Uterus (tissue), 4 donors: ENCODE results near the gene CCDC141. TPM values are rescaled to one million over a fixed set of nuclear protein-coding genes. Genes with fewer than 3 reads are reported as not detected.

ENCODE experiments used
- DNase-seq, 2 donors: peaks; one replicate each; pipeline ENCODE4 v3.0.0-alpha.2; 2019 to 2020
- H3K27ac ChIP-seq, 2 donors: fragments of 200-600 bp; sonication (generic); 1 replicate in 1 of 2; 2 replicates in 1 of 2; pipeline ENCODE4 v1.5.1; 2016 to 2018
- H3K27me3 ChIP-seq, 2 donors: fragments of 200-600 bp; sonication (generic); one replicate each; pipeline ENCODE4 v1.5.1; 2018 to 2019; ENCODE audit warnings: control low read depth in 1 of 2
- H3K36me3 ChIP-seq, 2 donors: fragments of 200-600 bp; sonication (generic); one replicate each; pipeline ENCODE4 v1.5.1; 2019; ENCODE audit warnings: control low read depth in 1 of 2
- H3K4me1 ChIP-seq, 2 donors: fragments of 200-600 bp; sonication (generic); one replicate each; pipeline ENCODE4 v1.5.1; 2018 to 2019; ENCODE audit warnings: control low read depth in 1 of 2
- H3K4me3 ChIP-seq, 2 donors: fragments of 200-600 bp; sonication (generic); 1 replicate in 1 of 2; 2 replicates in 1 of 2; pipeline ENCODE4 v1.5.1; 2018 to 2019; ENCODE audit warnings: mild to moderate bottlenecking in 1 of 2
- H3K9me3 ChIP-seq, 2 donors: fragments of 200-600 bp; sonication (generic); one replicate each; pipeline ENCODE4 v1.5.1; 2019; ENCODE audit warnings: control low read depth in 1 of 2
- POLR2A ChIP-seq, 2 donors: fragments of 450-650 bp; IDR thresholded peaks; one replicate each; pipeline ENCODE4 v1.6.1; 2016; ENCODE audit warnings: antibody characterized with exemption in 2 of 2, mild to moderate bottlenecking in 1 of 2, moderate library complexity in 1 of 2
- intact Hi-C: fragments of 100-400 bp; cut with DNase I; formaldehyde crosslinking; loops from one replicate; pipeline ENCODE4 v1.15.1; 2023; ENCODE audit warnings: low total_unique reads
- total RNA-seq, 4 donors: library from RNA; depleted of rRNA in 3 of 4; stranded (reverse); fragments of >200 nt in 3 of 4; gene quantifications; one replicate each; pipeline versions ENCODE4 v1.1.0 to v1.2.4, GENCODE V29; 2014 to 2023
- TF ChIP-seq, protein P1 (sequence below), 4 experiments: fragments of 200-600 bp in 2 of 4; fragments of 450-650 bp in 2 of 4; sonication (generic) in 2 of 4; IDR thresholded peaks; one replicate each; pipeline ENCODE4 v1.5.1; 2016 to 2019; ENCODE audit warnings: antibody characterized with exemption in 4 of 4, mild to moderate bottlenecking in 2 of 4, moderate library complexity in 1 of 4
- donor health status: DM: yes; HTN: yes; CAD: no.

The CCDC141 gene
- total RNA-seq, 4 donors from 2014 or later: 0.29 to 10.2 (median 3.8) TPM

DNA sequence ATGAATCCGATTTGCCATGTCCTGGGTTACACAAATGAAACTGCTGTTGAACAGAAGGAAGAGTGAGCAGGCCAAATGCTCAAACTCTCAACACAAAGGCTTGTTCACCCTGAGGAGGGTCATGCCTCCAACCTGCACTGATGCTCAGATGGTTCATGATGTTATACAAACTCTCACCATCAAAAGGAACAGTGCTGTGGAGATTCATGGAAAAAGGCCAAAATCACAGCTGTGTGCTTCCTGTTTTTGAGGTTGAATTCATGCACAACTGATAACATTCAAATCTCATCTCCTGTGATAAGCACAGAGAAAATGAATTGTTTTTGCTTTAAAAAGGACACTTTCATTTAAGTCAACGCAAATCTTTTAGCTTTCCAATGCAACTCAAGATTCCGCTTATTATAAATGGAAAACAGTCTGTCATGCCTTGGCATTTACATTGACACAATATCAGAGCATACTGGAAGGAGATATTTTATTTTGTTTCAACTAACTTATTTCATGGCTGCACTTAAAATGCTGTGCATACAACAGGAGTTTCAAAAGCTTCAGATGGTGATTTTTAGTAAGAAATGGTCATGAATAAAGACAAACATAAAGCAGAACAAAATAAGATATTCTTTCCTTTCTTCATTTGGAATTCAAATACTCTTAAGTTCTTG lies 220.5 kb downstream of the CCDC141 start:
- Histone ChIP-seq H3K27ac (no peak overlapping the region), H3K36me3 (no peaks in the 10 kb centered on the region), H3K27me3 (no peaks in the 10 kb centered on the region), H3K9me3 (no peaks in the 10 kb centered on the region), H3K4me1 (no peaks in the 10 kb centered on the region), H3K4me3 (no peak overlapping the region)
- DNase-seq: no peak
- TF ChIP-seq, protein P1, sequence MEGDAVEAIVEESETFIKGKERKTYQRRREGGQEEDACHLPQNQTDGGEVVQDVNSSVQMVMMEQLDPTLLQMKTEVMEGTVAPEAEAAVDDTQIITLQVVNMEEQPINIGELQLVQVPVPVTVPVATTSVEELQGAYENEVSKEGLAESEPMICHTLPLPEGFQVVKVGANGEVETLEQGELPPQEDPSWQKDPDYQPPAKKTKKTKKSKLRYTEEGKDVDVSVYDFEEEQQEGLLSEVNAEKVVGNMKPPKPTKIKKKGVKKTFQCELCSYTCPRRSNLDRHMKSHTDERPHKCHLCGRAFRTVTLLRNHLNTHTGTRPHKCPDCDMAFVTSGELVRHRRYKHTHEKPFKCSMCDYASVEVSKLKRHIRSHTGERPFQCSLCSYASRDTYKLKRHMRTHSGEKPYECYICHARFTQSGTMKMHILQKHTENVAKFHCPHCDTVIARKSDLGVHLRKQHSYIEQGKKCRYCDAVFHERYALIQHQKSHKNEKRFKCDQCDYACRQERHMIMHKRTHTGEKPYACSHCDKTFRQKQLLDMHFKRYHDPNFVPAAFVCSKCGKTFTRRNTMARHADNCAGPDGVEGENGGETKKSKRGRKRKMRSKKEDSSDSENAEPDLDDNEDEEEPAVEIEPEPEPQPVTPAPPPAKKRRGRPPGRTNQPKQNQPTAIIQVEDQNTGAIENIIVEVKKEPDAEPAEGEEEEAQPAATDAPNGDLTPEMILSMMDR (IDR thresholded peaks at IDR 0.05): no peak
- TF ChIP-seq POLR2A (IDR thresholded peaks at IDR 0.05): no peak
- intact Hi-C loops: no loop called here

- intact Hi-C loops: no loop called here
- no peak for TF ChIP-seq POLR2A (IDR thresholded peaks at IDR 0.05)
- TF ChIP-seq, protein P1 (IDR thresholded peaks at IDR 0.05): no peak
- Histone ChIP-seq H3K4me1 (no peaks in the 10 kb centered on the region), H3K27ac (no peak overlapping the region), H3K36me3 (no peaks in the 10 kb centered on the region), H3K27me3 (no peaks in the 10 kb centered on the region), H3K9me3 (no peaks in the 10 kb centered on the region), H3K4me3 (no peak overlapping the region)
- DNase-seq: no peak
These were observed 221.5 kb downstream of the CCDC141 start for GRCh38 chr2:178828486-178828881.

GRCh38 chr2:178827739-178828485 lies 222.0 kb downstream of the CCDC141 start:
- Histone ChIP-seq H3K36me3 (no peaks in the 10 kb centered on the region), H3K27me3 (no peaks in the 10 kb centered on the region), H3K9me3 (no peaks in the 10 kb centered on the region), H3K4me1 (no peaks in the 10 kb centered on the region), H3K4me3 (no peak overlapping the region), H3K27ac (no peak overlapping the region)
- no peak for DNase-seq
- intact Hi-C loops: no loop called here
- no peak for TF ChIP-seq POLR2A (IDR thresholded peaks at IDR 0.05)
- TF ChIP-seq, protein P1 (IDR thresholded peaks at IDR 0.05): no peak

DNA sequence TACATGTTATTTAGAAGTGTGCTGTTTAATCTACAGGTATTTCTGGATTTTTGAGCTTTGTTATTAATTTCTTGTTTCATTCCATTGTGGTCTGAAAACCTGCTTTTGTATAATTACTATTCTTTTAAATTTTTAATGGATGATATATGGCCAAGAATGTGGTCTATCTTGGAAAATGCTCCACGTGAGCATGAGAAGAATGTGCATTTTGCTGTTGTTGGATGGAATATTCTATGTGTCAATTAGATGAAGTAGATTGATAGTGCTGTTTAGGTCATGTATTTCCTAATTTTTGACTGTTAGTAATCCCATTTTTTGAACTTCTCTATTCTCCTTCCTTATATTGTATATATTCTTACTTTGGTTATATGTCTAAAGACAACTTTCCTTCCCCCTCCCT lies 222.8 kb downstream of the CCDC141 start:
- Histone ChIP-seq H3K27ac (no peak overlapping the region), H3K9me3 (no peaks in the 10 kb centered on the region), H3K27me3 (no peaks in the 10 kb centered on the region), H3K36me3 (no peaks in the 10 kb centered on the region), H3K4me1 (no peaks in the 10 kb centered on the region), H3K4me3 (no peak overlapping the region)
- no peak for DNase-seq
- intact Hi-C loops: no loop called here
- TF ChIP-seq POLR2A (IDR thresholded peaks at IDR 0.05): no peak
- TF ChIP-seq, protein P1 (IDR thresholded peaks at IDR 0.05): no peak

GRCh38 chr2:178825183-178825582 lies 224.8 kb downstream of the CCDC141 start:
- no peak for TF ChIP-seq POLR2A (IDR thresholded peaks at IDR 0.05)
- TF ChIP-seq, protein P1 (IDR thresholded peaks at IDR 0.05): no peak
- H3K4me1 ChIP-seq: no peaks in the 10 kb centered on the region
- H3K27ac ChIP-seq: no peak overlapping the region
- no peaks in the 10 kb centered on the region for H3K9me3 ChIP-seq
- no peak for DNase-seq
- intact Hi-C loops: no loop called here
- H3K36me3 ChIP-seq: no peaks in the 10 kb centered on the region
- H3K4me3 ChIP-seq: no peak overlapping the region
- H3K27me3 ChIP-seq: no peaks in the 10 kb centered on the region
